A673 (cell line): ENCODE data around the gene BHMT.

ENCODE experiments used
- EZH2 ChIP-seq: fragments of 200-600 bp; sonication (generic); IDR thresholded peaks from 2 replicates; pipeline ENCODE4 v1.6.1; 2017; ENCODE audit warnings: borderline replicate concordance, low read depth, mild to moderate bottlenecking, mixed read lengths, antibody characterized with exemption, low read length; ENCODE audit not compliant: poor library complexity, severe bottlenecking
- TF ChIP-seq, protein P1 (sequence below): fragments of 300-800, 200-600 bp; sonication (generic); conservative IDR thresholded peaks from 2 replicates; pipeline ENCODE4 v1.5.1; 2017; ENCODE audit warnings: low read depth, mild to moderate bottlenecking, antibody characterized with exemption, low read length, moderate library complexity, mixed read lengths

DNA sequence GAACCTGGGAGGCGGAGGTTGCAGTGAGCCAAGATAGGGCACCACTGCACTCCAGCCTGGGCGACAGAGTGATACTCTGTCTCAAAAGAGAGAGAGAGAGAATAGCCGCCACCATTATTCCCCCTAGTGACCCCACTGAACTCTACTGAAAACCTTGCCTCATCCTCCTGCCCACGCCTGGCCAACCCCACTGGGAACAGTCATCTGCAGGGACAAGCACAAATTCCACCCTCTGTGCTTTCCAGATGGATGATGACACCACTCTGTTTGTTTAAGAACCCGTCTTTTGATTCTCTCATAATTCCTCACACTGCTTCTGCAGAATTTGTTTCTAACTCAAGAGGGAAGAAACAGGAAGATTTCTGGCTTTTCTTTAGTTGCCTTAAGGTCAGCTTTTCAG, 29.8 kb upstream of the BHMT start:
- TF ChIP-seq, protein P1, sequence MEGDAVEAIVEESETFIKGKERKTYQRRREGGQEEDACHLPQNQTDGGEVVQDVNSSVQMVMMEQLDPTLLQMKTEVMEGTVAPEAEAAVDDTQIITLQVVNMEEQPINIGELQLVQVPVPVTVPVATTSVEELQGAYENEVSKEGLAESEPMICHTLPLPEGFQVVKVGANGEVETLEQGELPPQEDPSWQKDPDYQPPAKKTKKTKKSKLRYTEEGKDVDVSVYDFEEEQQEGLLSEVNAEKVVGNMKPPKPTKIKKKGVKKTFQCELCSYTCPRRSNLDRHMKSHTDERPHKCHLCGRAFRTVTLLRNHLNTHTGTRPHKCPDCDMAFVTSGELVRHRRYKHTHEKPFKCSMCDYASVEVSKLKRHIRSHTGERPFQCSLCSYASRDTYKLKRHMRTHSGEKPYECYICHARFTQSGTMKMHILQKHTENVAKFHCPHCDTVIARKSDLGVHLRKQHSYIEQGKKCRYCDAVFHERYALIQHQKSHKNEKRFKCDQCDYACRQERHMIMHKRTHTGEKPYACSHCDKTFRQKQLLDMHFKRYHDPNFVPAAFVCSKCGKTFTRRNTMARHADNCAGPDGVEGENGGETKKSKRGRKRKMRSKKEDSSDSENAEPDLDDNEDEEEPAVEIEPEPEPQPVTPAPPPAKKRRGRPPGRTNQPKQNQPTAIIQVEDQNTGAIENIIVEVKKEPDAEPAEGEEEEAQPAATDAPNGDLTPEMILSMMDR = no peak
- no peak for TF ChIP-seq EZH2
